Natural killer cell (primary cell): ENCODE measurements around the gene PTPMT1. TPM values are rescaled to one million over a fixed set of nuclear protein-coding genes. Genes with fewer than 3 reads are reported as not detected.

Experiments
- ATAC-seq, 3 donors: fragments of 150-1000 bp in 2 of 3; fragments of 200-7000 bp in 1 of 3; cut with Tn5 transposase; 1 replicate in 1 of 3; 2 replicates in 2 of 3; pipeline ENCODE4 v1.10.0; 2021; ENCODE audit warnings: mild to moderate bottlenecking in 2 of 3, moderate library complexity in 2 of 3
- DNase-seq, 2 donors: peaks; one replicate each; pipeline versions ENCODE4 v3.0.0 to v3.0.0-alpha.2; 2013 to 2021; ENCODE audit warnings: mixed read lengths in 1 of 2
- H3K27ac ChIP-seq: one replicate; pipeline ENCODE4 v1.5.1; 2013; ENCODE audit warnings: mild to moderate bottlenecking, low read length
- H3K27me3 ChIP-seq: one replicate; pipeline ENCODE4 v1.6.1; 2013; ENCODE audit warnings: low read length; ENCODE audit not compliant: control insufficient read depth, insufficient read depth
- H3K36me3 ChIP-seq: one replicate; pipeline ENCODE4 v1.6.1; 2013; ENCODE audit warnings: low read length; ENCODE audit not compliant: control insufficient read depth, insufficient read depth
- H3K4me1 ChIP-seq: one replicate; pipeline ENCODE4 v1.6.1; 2013; ENCODE audit warnings: low read length; ENCODE audit not compliant: control insufficient read depth, insufficient read depth
- H3K4me3 ChIP-seq: one replicate; pipeline ENCODE4 v1.5.1; 2013; ENCODE audit warnings: low read length
- H3K9me3 ChIP-seq: one replicate; pipeline ENCODE4 v1.6.1; 2013; ENCODE audit warnings: low read length; ENCODE audit not compliant: control insufficient read depth, insufficient read depth
- H3K27ac Mint-ChIP-seq, 2 donors: one replicate each; pipeline ENCODE4 v1.8.0; 2022; ENCODE audit warnings: mild to moderate bottlenecking in 2 of 2, mixed read lengths in 2 of 2, moderate library complexity in 1 of 2
- H3K27me3 Mint-ChIP-seq, 2 donors: one replicate each; pipeline ENCODE4 v1.8.0; 2022; ENCODE audit warnings: low read depth in 2 of 2, mixed read lengths in 2 of 2
- H3K36me3 Mint-ChIP-seq: one replicate; pipeline ENCODE4 v1.8.0; 2022; ENCODE audit warnings: mixed read lengths
- H3K4me1 Mint-ChIP-seq, 2 donors: one replicate each; pipeline ENCODE4 v1.8.0; 2022; ENCODE audit warnings: mixed read lengths in 2 of 2
- H3K4me3 Mint-ChIP-seq: one replicate; pipeline ENCODE4 v1.8.0; 2022; ENCODE audit warnings: mild to moderate bottlenecking, moderate library complexity, mixed read lengths
- H3K9me3 Mint-ChIP-seq, 2 donors: one replicate each; pipeline ENCODE4 v1.8.0; 2022; ENCODE audit warnings: mixed read lengths in 2 of 2
- CTCF ChIP-seq: fragments of 200-600 bp; IDR thresholded peaks from one replicate; pipeline ENCODE4 v1.8.0; 2022; ENCODE audit warnings: antibody characterized with exemption
- WGBS: methylation state at CpG from one replicate; pipeline ENCODE4 v1.1.7; 2013; ENCODE audit warnings: missing lambda C conversion rate; ENCODE audit not compliant: insufficient coverage; 5-methylcytosine and 5-hydroxymethylcytosine counted together
- intact Hi-C: fragments of 100-400 bp; cut with micrococcal nuclease; formaldehyde crosslinking; loops from one replicate; pipeline ENCODE4 v1.14.2; 2022
- total RNA-seq, 4 donors: library from RNA; stranded (reverse); fragments of 120-200 nt in 1 of 4; gene quantifications; one replicate each; pipeline versions ENCODE4 v1.2.3 to v1.2.4, GENCODE V29; 2013 to 2022

PTPMT1 gene
- total RNA-seq, 3 donors from 2014 or later (not counting 1 experiment from before 2014, with no cell fraction given): 19.4 to 28.6 (median 20.4) TPM

GRCh38 chr11:47578524-47579494 lies 13.4 kb downstream of the PTPMT1 start, which contains the start of the genes KBTBD4 and NDUFS3:
Gene KBTBD4 (minus strand): TSS chr11:47578970. CDS start chr11:47578951, 19 bp downstream.
Gene NDUFS3 (plus strand): TSS chr11:47579074. CDS start chr11:47579092, 18 bp downstream.
- H3K9me3 ChIP-seq: no peaks in the 10 kb centered on the region
- under 1% methylated on average over 72 of the region's 72 CpGs for WGBS
- peak within 1 kb of the TSS; percentile 97 for H3K4me3 Mint-ChIP-seq
- H3K27me3 Mint-ChIP-seq: no peaks in the 10 kb centered on the region
- H3K36me3 Mint-ChIP-seq: no peaks in the 10 kb centered on the region
- peak; percentile 88 to 96 for DNase-seq
- H3K4me1 ChIP-seq: peaks cover 22% of the 10 kb centered on the region
- H3K27me3 ChIP-seq: no peaks in the 10 kb centered on the region
- H3K9me3 Mint-ChIP-seq: no peaks in the 10 kb centered on the region
- H3K4me1 Mint-ChIP-seq: peaks cover 38 to 44% of the 10 kb centered on the region in 2 donors
- peak; percentile 95 to 98 (median 97) for ATAC-seq
- peak within 1 kb of the TSS; percentile 91 to 99 for H3K27ac Mint-ChIP-seq
- peak within 1 kb of the TSS; percentile 67 for H3K27ac ChIP-seq
- intact Hi-C loops: loop anchor here (2.0 kb wide), 1 partner anchor 56 kb away; no protein-coding TSS in a partner anchor
- peak within 1 kb of the TSS; percentile 69 for H3K4me3 ChIP-seq
- no peak for TF ChIP-seq CTCF
- peaks cover 33% of the 10 kb centered on the region for H3K36me3 ChIP-seq

DNA sequence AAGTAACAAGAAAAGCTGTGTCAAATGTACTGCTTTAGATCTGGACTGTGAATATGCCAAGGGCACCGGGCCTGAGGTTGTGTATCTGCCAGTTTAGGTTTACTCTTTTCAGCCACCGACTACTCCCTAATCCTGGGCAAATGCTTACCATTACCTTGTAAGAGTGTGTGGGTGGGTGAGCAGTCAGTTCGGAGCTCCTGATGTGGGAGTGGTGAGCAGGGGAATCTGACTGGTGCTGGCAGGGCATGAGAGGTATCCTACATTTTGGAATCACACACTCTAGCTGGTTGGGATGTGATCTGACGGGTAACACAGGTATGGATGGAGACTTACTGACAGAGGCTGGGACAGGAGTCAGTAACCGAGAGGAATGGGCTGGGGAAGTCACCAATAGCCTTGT lies 18.4 kb downstream of the PTPMT1 start:
- no peak for ATAC-seq
- no peak for DNase-seq
- TF ChIP-seq CTCF: no peak
- intact Hi-C loops: no loop called here
- WGBS: 100% methylated on average over 5 of the region's 5 CpGs
- Histone ChIP-seq H3K4me1 (peaks cover 14% of the 10 kb centered on the region), H3K27me3 (no peaks in the 10 kb centered on the region), H3K4me3 (no peak overlapping the region), H3K9me3 (no peaks in the 10 kb centered on the region), H3K36me3 (peaks cover 37% of the 10 kb centered on the region), H3K27ac (no peak overlapping the region)
- Mint-ChIP-seq H3K4me1 (peaks cover 19 to 26% of the 10 kb centered on the region in 2 donors), H3K27me3 (no peaks in the 10 kb centered on the region), H3K36me3 (no peaks in the 10 kb centered on the region), H3K27ac (no peak overlapping the region), H3K4me3 (no peak overlapping the region), H3K9me3 (no peaks in the 10 kb centered on the region)

- no peaks in the 10 kb centered on the region for H3K9me3 ChIP-seq
- H3K4me3 ChIP-seq: no peak within 1 kb of the TSS
- Mint-ChIP-seq H3K36me3 (no peaks in the 10 kb centered on the region), H3K4me1 (peaks cover 0 to 7% of the 10 kb centered on the region in 2 donors), H3K27me3 (no peaks in the 10 kb centered on the region), H3K27ac (no peak within 1 kb of the TSS), H3K4me3 (no peak within 1 kb of the TSS), H3K9me3 (no peaks in the 10 kb centered on the region)
- DNase-seq: no peak
- WGBS: 85% methylated on average over 12 of the region's 12 CpGs
- H3K27ac ChIP-seq: no peak within 1 kb of the TSS
- H3K36me3 ChIP-seq: peaks cover 36% of the 10 kb centered on the region
- H3K4me1 ChIP-seq: peaks cover 5% of the 10 kb centered on the region
- no peak for ATAC-seq
- no peak for TF ChIP-seq CTCF
- no peaks in the 10 kb centered on the region for H3K27me3 ChIP-seq
- intact Hi-C loops: no loop called here
These were observed 20.9 kb downstream of the PTPMT1 start, which contains the start of gene FAM180B for GRCh38 chr11:47586098-47586855. Gene FAM180B (plus strand): TSS chr11:47586678. CDS start chr11:47586769, 91 bp downstream.
